KMS-11 (cell line): ENCODE measurements around the gene STK40.

Source experiments
- H2AFZ ChIP-seq: fragments of 200-600 bp; sonication (generic); 2 replicates; pipeline ENCODE4 v1.6.1; 2016; ENCODE audit warnings: antibody characterized with exemption, mixed run types, low read depth
- H3K27ac ChIP-seq: fragments of 200-600 bp; sonication (generic); 2 replicates; pipeline ENCODE4 v1.6.1; 2016; ENCODE audit warnings: mild to moderate bottlenecking, mixed run types
- H3K27me3 ChIP-seq: fragments of 200-600 bp; sonication (generic); 2 replicates; pipeline ENCODE4 v1.6.1; 2017; ENCODE audit warnings: mild to moderate bottlenecking, low read depth, mixed run types, moderate library complexity; ENCODE audit not compliant: insufficient read depth
- H3K36me3 ChIP-seq: fragments of 200-600 bp; sonication (generic); 2 replicates; pipeline ENCODE4 v1.6.1; 2017; ENCODE audit warnings: mild to moderate bottlenecking, mixed run types; ENCODE audit not compliant: insufficient read depth
- H3K4me1 ChIP-seq: fragments of 200-600 bp; sonication (generic); 2 replicates; pipeline ENCODE4 v1.6.1; 2016; ENCODE audit warnings: mild to moderate bottlenecking, low read depth, mixed run types; ENCODE audit not compliant: poor library complexity, severe bottlenecking
- H3K4me2 ChIP-seq: fragments of 200-600 bp; sonication (generic); 2 replicates; pipeline ENCODE4 v1.7.0; 2016; ENCODE audit warnings: mild to moderate bottlenecking, mixed run types
- H3K4me3 ChIP-seq: fragments of 200-600 bp; sonication (generic); IDR thresholded peaks from 2 replicates; pipeline ENCODE4 v1.6.1; 2017; ENCODE audit warnings: low read depth, low read length, mixed read lengths; ENCODE audit not compliant: insufficient read depth
- H3K79me2 ChIP-seq: fragments of 200-600 bp; sonication (generic); 2 replicates; pipeline ENCODE4 v1.6.1; 2016; ENCODE audit warnings: low read depth, mixed run types; ENCODE audit not compliant: insufficient read depth
- H3K9ac ChIP-seq: fragments of 200-600 bp; sonication (generic); 2 replicates; pipeline ENCODE4 v1.6.1; 2016; ENCODE audit warnings: mild to moderate bottlenecking, mixed run types
- H4K20me1 ChIP-seq: fragments of 200-600 bp; sonication (generic); 2 replicates; pipeline ENCODE4 v1.6.1; 2016; ENCODE audit warnings: mild to moderate bottlenecking, mixed run types; ENCODE audit not compliant: insufficient read depth
- CTCF ChIP-seq: fragments of 200-600 bp; sonication (generic); conservative IDR thresholded peaks from 2 replicates; pipeline ENCODE4 v1.6.1; 2017; ENCODE audit warnings: low read depth, mild to moderate bottlenecking, antibody characterized with exemption, low read length, moderate library complexity, mixed read lengths

STK40 gene

DNA sequence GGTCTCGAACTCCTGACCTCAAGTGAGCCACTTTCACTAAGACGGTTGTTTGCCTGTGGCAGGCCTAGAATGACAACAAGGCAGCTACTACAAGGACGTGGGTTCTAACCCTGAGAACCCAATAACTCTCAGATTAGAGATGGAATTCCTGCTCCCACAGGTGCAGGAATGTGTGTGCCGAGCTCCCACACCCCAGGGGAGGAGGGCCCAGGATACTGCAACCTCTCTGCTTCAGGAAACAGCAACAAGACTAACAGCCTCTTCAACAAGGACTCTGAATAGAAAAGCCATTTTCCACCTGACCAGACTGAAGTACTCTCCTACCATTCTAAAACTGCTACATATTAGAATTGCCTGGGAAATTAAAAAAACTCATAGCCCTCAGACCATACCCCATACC, 7.1 kb upstream of the STK40 start:
- H3K79me2 ChIP-seq: peaks cover 10% of the 10 kb centered on the region; the same call in 1 of the 2 replicates
- H3K27ac ChIP-seq: no peak overlapping the region
- H3K4me2 ChIP-seq: no peak overlapping the region
- no peaks in the 10 kb centered on the region for H3K36me3 ChIP-seq
- H3K9ac ChIP-seq: no peak overlapping the region
- no peak for TF ChIP-seq CTCF
- no peak overlapping the region for H3K4me3 ChIP-seq
- H3K27me3 ChIP-seq: no peaks in the 10 kb centered on the region
- H3K4me1 ChIP-seq: peaks cover 34% of the 10 kb centered on the region
- H2AFZ ChIP-seq: no peak overlapping the region
- H4K20me1 ChIP-seq: no peaks in the 10 kb centered on the region

- H3K79me2 ChIP-seq: peaks cover 1% of the 10 kb centered on the region; the same call in 1 of the 2 replicates
- no peak overlapping the region for H3K27ac ChIP-seq
- H3K36me3 ChIP-seq: no peaks in the 10 kb centered on the region
- TF ChIP-seq CTCF: no peak
- no peaks in the 10 kb centered on the region for H3K27me3 ChIP-seq
- no peaks in the 10 kb centered on the region for H4K20me1 ChIP-seq
- H3K4me3 ChIP-seq: no peak overlapping the region
- no peak overlapping the region for H3K4me2 ChIP-seq
- peaks cover 39% of the 10 kb centered on the region for H3K4me1 ChIP-seq
- no peak overlapping the region for H2AFZ ChIP-seq
- H3K9ac ChIP-seq: no peak overlapping the region
Measured at GRCh38 chr1:36391271-36391670, 5.5 kb upstream of the STK40 start.

DNA sequence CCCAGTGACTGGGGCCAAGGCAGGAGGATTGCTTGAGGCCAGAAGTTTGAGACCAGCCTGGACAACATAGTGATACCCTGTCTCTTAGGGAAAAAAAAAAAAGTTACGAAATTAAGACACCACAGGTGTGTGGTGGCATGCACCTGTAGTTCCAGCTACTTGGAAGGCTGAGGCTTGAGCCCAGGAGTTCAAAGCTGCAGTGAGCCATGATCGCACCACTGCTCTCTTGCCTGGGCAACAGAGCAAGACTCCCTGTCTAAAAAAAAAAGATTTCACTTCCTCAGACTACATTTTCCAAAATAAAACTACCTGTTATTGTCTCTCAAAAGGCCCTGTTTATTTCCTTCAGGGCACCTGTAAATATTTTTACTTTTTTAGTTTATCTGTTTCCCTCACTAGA, 4.7 kb upstream of the STK40 start:
- H4K20me1 ChIP-seq: no peaks in the 10 kb centered on the region
- no peaks in the 10 kb centered on the region for H3K36me3 ChIP-seq
- no peak for TF ChIP-seq CTCF
- H3K27me3 ChIP-seq: no peaks in the 10 kb centered on the region
- no peak overlapping the region for H2AFZ ChIP-seq
- no peak overlapping the region for H3K27ac ChIP-seq
- no peak overlapping the region for H3K9ac ChIP-seq
- peak overlapping the region; percentile 3; the same call in 1 of the 2 replicates for H3K4me2 ChIP-seq
- H3K4me3 ChIP-seq: no peak overlapping the region
- H3K79me2 ChIP-seq: no peaks in the 10 kb centered on the region; the same call in 1 of the 2 replicates
- H3K4me1 ChIP-seq: peaks cover 37% of the 10 kb centered on the region

DNA sequence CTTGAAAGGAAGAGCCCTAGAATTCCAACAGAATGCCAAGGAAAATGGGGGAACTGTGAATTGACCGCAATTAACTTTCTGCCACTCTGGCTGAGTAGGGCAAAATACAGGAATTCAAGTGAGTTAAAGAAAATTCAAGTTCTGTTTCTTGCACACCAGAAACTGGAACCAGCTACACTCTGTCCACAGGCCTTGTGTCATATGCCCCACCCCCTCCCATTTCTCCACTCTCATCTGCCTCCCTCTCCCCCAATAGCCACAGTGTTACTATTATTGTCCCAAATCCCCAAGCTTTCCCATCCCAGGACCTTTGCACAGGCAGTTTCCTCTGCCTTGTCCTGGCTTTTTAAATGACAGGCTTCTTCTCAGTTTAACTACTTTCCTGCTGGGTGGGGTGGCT, 4.3 kb upstream of the STK40 start:
- TF ChIP-seq CTCF: no peak

More for the DNA sequence above, 4.3 kb upstream of the STK40 start:
- Histone ChIP-seq H3K27me3 (no peaks in the 10 kb centered on the region), H3K79me2 (peaks cover 3% of the 10 kb centered on the region; the same call in 1 of the 2 replicates), H4K20me1 (no peaks in the 10 kb centered on the region), H3K4me1 (peaks cover 37% of the 10 kb centered on the region), H3K27ac (no peak overlapping the region), H3K4me2 (no peak overlapping the region; the same call in 1 of the 2 replicates), H3K36me3 (no peaks in the 10 kb centered on the region), H2AFZ (no peak overlapping the region), H3K4me3 (no peak overlapping the region), H3K9ac (no peak overlapping the region)
